Right kidney (tissue), 1 donor: ENCODE results near the gene KIFC3.
A peak's percentile ranks its signal among the peaks of the same experiment; 100 is the strongest.
"Not testable (repeated sequence)": the region's sequence is repeated elsewhere in the genome, so short reads cannot be mapped to it uniquely, and the experiment has no call there.

Experiments
- DNase-seq: peaks from one replicate; pipeline ENCODE4 v3.0.0-alpha.2; 2016

Gene KIFC3

GRCh38 chr16:57804111-57804837 is 2.0 kb upstream of the KIFC3 start:
- no peak for DNase-seq

GRCh38 chr16:57803134-57803990 is 1.1 kb upstream of the KIFC3 start:
- no peak for DNase-seq

- DNase-seq: peak; percentile 72
These were observed 416 bp downstream of the KIFC3 start for GRCh38 chr16:57801809-57802340.

GRCh38 chr16:57801098-57801808 is 1.0 kb downstream of the KIFC3 start:
- peak; percentile 40 for DNase-seq

GRCh38 chr16:57800200-57801097 is 1.8 kb downstream of the KIFC3 start:
- DNase-seq: no peak

- no peak for DNase-seq
These were observed 2.6 kb downstream of the KIFC3 start for GRCh38 chr16:57799600-57800199.

- DNase-seq: no peak
These were observed 3.2 kb downstream of the KIFC3 start for GRCh38 chr16:57798953-57799599.

- no peak for DNase-seq
These were observed 4.0 kb downstream of the KIFC3 start for GRCh38 chr16:57798267-57798810.

- peak; percentile 79 for DNase-seq
These were observed 4.6 kb downstream of the KIFC3 start for GRCh38 chr16:57797526-57798266.

- no peak for DNase-seq
These were observed 5.1 kb downstream of the KIFC3 start for GRCh38 chr16:57797216-57797525.

GRCh38 chr16:57796014-57796413 is 6.3 kb downstream of the KIFC3 start:
- DNase-seq: not testable (repeated sequence)

- DNase-seq: peak; percentile 35
These were observed 6.8 kb downstream of the KIFC3 start for GRCh38 chr16:57795431-57795878.

- no peak for DNase-seq
These were observed 7.4 kb downstream of the KIFC3 start for GRCh38 chr16:57794849-57795430.

- DNase-seq: no peak
These were observed 10.3 kb downstream of the KIFC3 start for GRCh38 chr16:57791893-57792461.

GRCh38 chr16:57791195-57791892 is 10.9 kb downstream of the KIFC3 start:
- DNase-seq: no peak

- no peak for DNase-seq
These were observed 13.3 kb downstream of the KIFC3 start for GRCh38 chr16:57788951-57789350.

GRCh38 chr16:57788252-57788841 is 13.9 kb downstream of the KIFC3 start:
- DNase-seq: no peak

- DNase-seq: no peak
These were observed 14.8 kb downstream of the KIFC3 start for GRCh38 chr16:57787519-57787905.
